SK-N-SH (cell line): ENCODE measurements around the gene PIGN. TPM values are rescaled to one million over a fixed set of nuclear protein-coding genes. Genes with fewer than 3 reads are reported as not detected.

ENCODE experiments used
- CTCF ChIA-PET: fragments of 300-600, 350-600 bp; formaldehyde crosslinking; extraction: SDS; loops from one replicate; lab custom pipeline; 2021; lab: Yijun Ruan, JAX
- POLR2A ChIA-PET: fragments of 350-600 bp; sonication (Branson Sonifier 250); formaldehyde crosslinking; extraction: SDS; loops from one replicate; lab custom pipeline; 2020; ENCODE audit warnings: antibody characterized with exemption, inconsistent platforms; lab: Yijun Ruan, JAX
- DNase-seq: peaks from one replicate; pipeline ENCODE4 v3.0.0; 2012
- H2AFZ ChIP-seq: fragments of 200-600 bp; sonication (generic); 2 replicates; pipeline ENCODE4 v1.8.1; 2016; ENCODE audit warnings: antibody characterized with exemption, mild to moderate bottlenecking, low read depth
- H3F3A ChIP-seq: fragments of 200-600 bp; sonication (generic); replicated peaks from 2 replicates; pipeline ENCODE3; 2016; ENCODE audit warnings: antibody characterized with exemption, mild to moderate bottlenecking; ENCODE audit not compliant: insufficient read depth
- H3K27ac ChIP-seq, 2 experiments: fragments of 200-500 bp in 1 of 2; fragments of 200-600 bp in 1 of 2; sonication (Bioruptor generic) in 1 of 2; sonication (generic), shearing (Covaris generic) in 1 of 2; 2 replicates each; pipeline versions ENCODE4 v1.5.1 to v1.6.1; 2014 to 2016; ENCODE audit warnings: low read depth in 2 of 2, inconsistent platforms in 1 of 2, low read length in 1 of 2, mild to moderate bottlenecking in 1 of 2, mixed read lengths in 1 of 2
- H3K27me3 ChIP-seq: fragments of 200-600 bp; sonication (generic), shearing (Covaris generic); 2 replicates; pipeline ENCODE4 v1.6.1; 2016; ENCODE audit warnings: mixed run types; ENCODE audit not compliant: insufficient read depth
- H3K36me3 ChIP-seq, 2 experiments: fragments of 200-500 bp in 1 of 2; fragments of 200-600 bp in 1 of 2; sonication (Bioruptor generic) in 1 of 2; sonication (generic) in 1 of 2; replicated peaks in 1 of 2; 2 replicates each; pipeline versions ENCODE3 to v1.5.1; 2014 to 2016; ENCODE audit warnings: low read length in 1 of 2, mild to moderate bottlenecking in 1 of 2; ENCODE audit not compliant: insufficient read depth in 2 of 2, control insufficient read depth in 1 of 2
- H3K4me1 ChIP-seq, 2 experiments: fragments of 200-500 bp in 1 of 2; fragments of 200-600 bp in 1 of 2; sonication (Bioruptor generic) in 1 of 2; sonication (generic), shearing (Covaris generic) in 1 of 2; 2 replicates each; pipeline versions ENCODE4 v1.5.1 to v1.6.1; 2014 to 2016; ENCODE audit warnings: low read depth in 1 of 2, low read length in 1 of 2, mixed run types in 1 of 2; ENCODE audit not compliant: insufficient read depth in 2 of 2, control insufficient read depth in 1 of 2
- H3K4me2 ChIP-seq: fragments of 200-600 bp; sonication (generic), shearing (Covaris generic); 2 replicates; pipeline ENCODE4 v1.6.1; 2017; ENCODE audit warnings: mixed run types
- H3K4me3 ChIP-seq, 2 experiments: fragments of 200-500 bp in 1 of 2; fragments of 200-600 bp in 1 of 2; sonication (Bioruptor generic) in 1 of 2; sonication (generic), shearing (Covaris generic) in 1 of 2; 2 replicates each; pipeline versions ENCODE4 v1.5.1 to v1.8.1; 2014 to 2016; ENCODE audit warnings: low read depth in 2 of 2, inconsistent platforms in 1 of 2, low read length in 1 of 2, mild to moderate bottlenecking in 1 of 2, mixed read lengths in 1 of 2, moderate library complexity in 1 of 2
- H3K79me2 ChIP-seq: fragments of 200-600 bp; sonication (generic); 2 replicates; pipeline ENCODE4 v1.8.1; 2017; ENCODE audit warnings: mild to moderate bottlenecking; ENCODE audit not compliant: insufficient read depth
- H3K9ac ChIP-seq: fragments of 200-600 bp; sonication (generic); 2 replicates; pipeline ENCODE4 v1.6.1; 2017; ENCODE audit warnings: mixed run types
- H3K9me2 ChIP-seq: fragments of 200-600 bp; sonication (generic); 2 replicates; pipeline ENCODE4 v1.6.1; 2017; ENCODE audit warnings: mixed run types
- H3K9me3 ChIP-seq: fragments of 200-600 bp; sonication (generic); 2 replicates; pipeline ENCODE4 v1.6.1; 2017; ENCODE audit warnings: mixed run types, mild to moderate bottlenecking, moderate library complexity
- H4K20me1 ChIP-seq: fragments of 200-600 bp; sonication (generic); 2 replicates; pipeline ENCODE4 v1.6.1; 2017; ENCODE audit warnings: mild to moderate bottlenecking, mixed run types; ENCODE audit not compliant: insufficient read depth
- CHD2 ChIP-seq: fragments of 150-350 bp; IDR thresholded peaks from 2 replicates; pipeline ENCODE4 v1.6.1; 2018; ENCODE audit warnings: low read length; ENCODE audit not compliant: partially characterized antibody
- FOSL2 ChIP-seq: IDR thresholded peaks from 2 replicates; pipeline ENCODE4 v1.4.0; 2012; ENCODE audit warnings: low read depth, mild to moderate bottlenecking, moderate library complexity, borderline replicate concordance
- FOXJ3 ChIP-seq: sonication (generic); formaldehyde crosslinking; IDR thresholded peaks from 2 replicates; pipeline ENCODE4 v1.5.1; 2020; ENCODE audit warnings: mild to moderate bottlenecking, missing genetic modification reagents
- GABPA ChIP-seq: IDR thresholded peaks from 2 replicates; pipeline ENCODE4 v1.4.0; 2012; ENCODE audit warnings: low read depth, mild to moderate bottlenecking
- IRF3 ChIP-seq: fragments of 150-350 bp; IDR thresholded peaks from 2 replicates; pipeline ENCODE4 v1.6.1; 2016; ENCODE audit warnings: mild to moderate bottlenecking, low read depth, low read length
- JUND ChIP-seq: IDR thresholded peaks from 2 replicates; pipeline ENCODE4 v1.4.0; 2012
- RCOR1 ChIP-seq: fragments of 150-350 bp; IDR thresholded peaks from 2 replicates; pipeline ENCODE4 v1.6.1; 2017; ENCODE audit warnings: antibody characterized with exemption, low read length
- RFX5 ChIP-seq: IDR thresholded peaks from 2 replicates; pipeline ENCODE4 v1.6.1; 2012; ENCODE audit warnings: mild to moderate bottlenecking, improper control_type of control experiment, low read length
- RXRA ChIP-seq: IDR thresholded peaks from 2 replicates; pipeline ENCODE4 v1.4.0; 2012; ENCODE audit warnings: low read depth, mild to moderate bottlenecking, borderline replicate concordance
- TCF12 ChIP-seq: IDR thresholded peaks from 2 replicates; pipeline ENCODE4 v1.4.0; 2012
- WGBS: methylation state at CpG from one replicate; pipeline ENCODE4 v1.1.6; 2017; ENCODE audit warnings: low lambda C conversion rate; 5-methylcytosine and 5-hydroxymethylcytosine counted together
- polyA plus RNA-seq, 3 experiments: library from polyadenylated mRNA; depleted of rRNA; stranded (reverse); fragments of >200 nt; gene quantifications; 2 replicates each; pipeline ENCODE4 v1.2.3, GENCODE V29; 2012
- TF ChIP-seq, protein P1 (sequence below): IDR thresholded peaks from 2 replicates; pipeline ENCODE4 v1.4.0; 2012; ENCODE audit warnings: low read depth, borderline replicate concordance
- TF ChIP-seq, protein P2 (sequence below): fragments of 200-600 bp; sonication (generic); IDR thresholded peaks from 2 replicates; pipeline ENCODE4 v1.6.1; 2017; ENCODE audit warnings: antibody characterized with exemption, mild to moderate bottlenecking, moderate library complexity

The PIGN gene
- polyA plus RNA-seq, 1 of the 3 experiments (the other 2 are of a cell fraction) = 6.1 TPM

- DNase-seq = no peak
- Histone ChIP-seq H4K20me1 (no peaks in the 10 kb centered on the region), H3K36me3 (peaks cover 0 to 2% of the 10 kb centered on the region in 2 experiments), H2AFZ (no peak overlapping the region), H3F3A (no peaks in the 10 kb centered on the region), H3K27ac (no peak overlapping the region), H3K4me3 (no peak overlapping the region), H3K79me2 (no peaks in the 10 kb centered on the region), H3K27me3 (no peaks in the 10 kb centered on the region), H3K9me3 (no peaks in the 10 kb centered on the region), H3K4me1 (no peaks in the 10 kb centered on the region; a peak in 1 of 4 replicates), H3K9ac (no peak overlapping the region), H3K9me2 (no peaks in the 10 kb centered on the region), H3K4me2 (no peak overlapping the region)
- 89% methylated on average over 3 of the region's 3 CpGs for WGBS
- CTCF ChIA-PET = interaction anchor here (0.7 to 1.3 kb wide), 3 partner anchors 34 to 409 kb away, joined by 3 to 4 read pairs (median 3); no protein-coding TSS in a partner anchor
- TF ChIP-seq, protein P1, sequence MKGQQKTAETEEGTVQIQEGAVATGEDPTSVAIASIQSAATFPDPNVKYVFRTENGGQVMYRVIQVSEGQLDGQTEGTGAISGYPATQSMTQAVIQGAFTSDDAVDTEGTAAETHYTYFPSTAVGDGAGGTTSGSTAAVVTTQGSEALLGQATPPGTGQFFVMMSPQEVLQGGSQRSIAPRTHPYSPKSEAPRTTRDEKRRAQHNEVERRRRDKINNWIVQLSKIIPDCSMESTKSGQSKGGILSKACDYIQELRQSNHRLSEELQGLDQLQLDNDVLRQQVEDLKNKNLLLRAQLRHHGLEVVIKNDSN = no peak
- TF ChIP-seq CHD2 = no peak
- no peak for TF ChIP-seq GABPA
- TF ChIP-seq, protein P2, sequence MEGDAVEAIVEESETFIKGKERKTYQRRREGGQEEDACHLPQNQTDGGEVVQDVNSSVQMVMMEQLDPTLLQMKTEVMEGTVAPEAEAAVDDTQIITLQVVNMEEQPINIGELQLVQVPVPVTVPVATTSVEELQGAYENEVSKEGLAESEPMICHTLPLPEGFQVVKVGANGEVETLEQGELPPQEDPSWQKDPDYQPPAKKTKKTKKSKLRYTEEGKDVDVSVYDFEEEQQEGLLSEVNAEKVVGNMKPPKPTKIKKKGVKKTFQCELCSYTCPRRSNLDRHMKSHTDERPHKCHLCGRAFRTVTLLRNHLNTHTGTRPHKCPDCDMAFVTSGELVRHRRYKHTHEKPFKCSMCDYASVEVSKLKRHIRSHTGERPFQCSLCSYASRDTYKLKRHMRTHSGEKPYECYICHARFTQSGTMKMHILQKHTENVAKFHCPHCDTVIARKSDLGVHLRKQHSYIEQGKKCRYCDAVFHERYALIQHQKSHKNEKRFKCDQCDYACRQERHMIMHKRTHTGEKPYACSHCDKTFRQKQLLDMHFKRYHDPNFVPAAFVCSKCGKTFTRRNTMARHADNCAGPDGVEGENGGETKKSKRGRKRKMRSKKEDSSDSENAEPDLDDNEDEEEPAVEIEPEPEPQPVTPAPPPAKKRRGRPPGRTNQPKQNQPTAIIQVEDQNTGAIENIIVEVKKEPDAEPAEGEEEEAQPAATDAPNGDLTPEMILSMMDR = no peak
- POLR2A ChIA-PET = no interaction called here
Observed at GRCh38 chr18:62165583-62165982, 21.3 kb downstream of the PIGN start.

DNA sequence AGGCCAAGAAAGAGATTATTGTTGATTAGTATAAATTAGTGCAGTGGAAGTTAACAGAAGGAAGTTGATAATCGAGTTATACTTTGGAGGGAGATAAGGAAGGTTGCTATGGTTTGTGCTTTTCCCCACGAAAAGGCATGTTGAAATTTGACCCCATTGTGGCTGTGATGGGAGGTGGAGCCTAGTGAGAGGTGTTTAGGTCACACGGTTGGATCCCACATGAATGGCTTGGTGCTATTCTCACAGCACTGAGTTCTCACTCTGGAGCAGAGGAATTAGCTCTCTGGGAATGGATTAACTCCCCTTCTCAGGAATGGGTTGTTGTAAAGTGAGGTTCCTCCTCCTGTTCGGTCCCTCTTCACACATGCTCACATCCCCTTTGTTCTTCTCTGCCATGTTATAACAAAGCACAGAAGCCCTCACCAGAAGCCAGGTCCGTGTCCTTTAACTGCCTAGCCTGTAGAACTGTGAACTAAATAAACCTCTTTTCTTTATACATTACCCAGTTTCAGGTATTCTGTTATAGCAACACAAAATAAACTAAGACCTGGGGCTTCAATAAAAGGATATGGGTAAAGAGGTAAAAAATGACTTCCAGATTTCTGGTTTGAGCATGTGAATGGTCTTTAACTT lies 21.9 kb downstream of the PIGN start:
- H3K27me3 ChIP-seq = no peaks in the 10 kb centered on the region
- no peak overlapping the region for H3K27ac ChIP-seq
- DNase-seq = no peak
- no peak overlapping the region for H2AFZ ChIP-seq
- H3K9ac ChIP-seq = no peak overlapping the region
- no peaks in the 10 kb centered on the region for H3F3A ChIP-seq
- no peaks in the 10 kb centered on the region; a peak in 1 of 4 replicates for H3K4me1 ChIP-seq
- ChIA-PET CTCF (interaction anchor here (1.3 kb wide), 1 partner anchor 34 kb away, joined by 3 read pairs; no protein-coding TSS in a partner anchor), POLR2A (no interaction called here)
- no peak overlapping the region for H3K4me3 ChIP-seq
- no peaks in the 10 kb centered on the region for H3K79me2 ChIP-seq
- H3K4me2 ChIP-seq = no peak overlapping the region
- no peak for TF ChIP-seq FOXJ3 (CRISPR knock-in tag)
- no peak for TF ChIP-seq TCF12
- no peak for TF ChIP-seq RFX5
- TF ChIP-seq CHD2 = no peak
- no peak for TF ChIP-seq JUND
- TF ChIP-seq IRF3 = no peak
- TF ChIP-seq, protein P1 = no peak
- no peak for TF ChIP-seq FOSL2
- no peak for TF ChIP-seq RXRA
- TF ChIP-seq RCOR1 = no peak
- no peaks in the 10 kb centered on the region for H3K9me3 ChIP-seq
- WGBS = 80% methylated on average over 5 of the region's 5 CpGs
- no peaks in the 10 kb centered on the region for H4K20me1 ChIP-seq
- peaks cover 0 to 2% of the 10 kb centered on the region in 2 experiments for H3K36me3 ChIP-seq
- H3K9me2 ChIP-seq = no peaks in the 10 kb centered on the region
